ENCODE data around the gene NUDC.

The NUDC gene

GRCh38 chr1:26994787-26995517, 73.4 kb downstream of the NUDC start:
- DNase-seq (ENCODE audit: extremely low spot score) = no peak
- no peak for TF ChIP-seq CTCF (IDR thresholded peaks at IDR 0.05; ENCODE audit: control extremely low read depth, extremely low read depth, low read depth, missing control alignments)
- POLR2A ChIA-PET = no interaction called here
- CTCF ChIA-PET = interaction anchor here (1.4 to 8.4 kb wide), 4 partner anchors 9 to 50 kb away, joined by 3 to 52 read pairs (median 20); no protein-coding TSS in a partner anchor

- ChIA-PET POLR2A (interaction anchor here (0.6 kb wide), 1 partner anchor 22 kb away, joined by 3 read pairs; no protein-coding TSS in a partner anchor), CTCF (interaction anchor here (0.9 to 8.4 kb wide), 11 partner anchors 11 to 1364 kb away, joined by 3 to 52 read pairs (median 6); partner anchors contain the start of gene TENT5B)
- no peak for DNase-seq (ENCODE audit: extremely low spot score)
- TF ChIP-seq CTCF (IDR thresholded peaks at IDR 0.05; ENCODE audit: control extremely low read depth, extremely low read depth, low read depth, missing control alignments) = no peak
These were observed 74.5 kb downstream of the NUDC start for GRCh38 chr1:26996024-26996423.

Measured in GM10248 (cell line).